Activated T-cell treated with anti-CD3 and anti-CD28 coated beads, Interleukin-2, amount 50 U/mL, for 72 hours (primary cell): ENCODE results near the gene UFSP1. TPM values are rescaled to one million over a fixed set of nuclear protein-coding genes. Genes with fewer than 3 reads are reported as not detected.

Source experiments
- ATAC-seq, 2 donors: fragments of 150-1000 bp; cut with Tn5 transposase; replicated peaks in 1 of 2; 2 replicates each; pipeline ENCODE4 v1.10.0; 2021; ENCODE audit warnings: moderate library complexity in 2 of 2, mild to moderate bottlenecking in 1 of 2
- DNase-seq, 2 donors: peaks; one replicate each; pipeline ENCODE4 v3.0.0; 2021 to 2022; ENCODE audit warnings: mixed read lengths in 1 of 2
- H3K27ac Mint-ChIP-seq: one replicate; pipeline ENCODE4 v1.8.0; 2022; ENCODE audit warnings: mild to moderate bottlenecking, moderate library complexity, mixed read lengths
- H3K27me3 Mint-ChIP-seq: one replicate; pipeline ENCODE4 v1.8.0; 2022; ENCODE audit warnings: low read depth, mixed read lengths
- H3K36me3 Mint-ChIP-seq, 2 donors: one replicate each; pipeline ENCODE4 v1.8.0; 2022; ENCODE audit warnings: mixed read lengths in 2 of 2, mild to moderate bottlenecking in 1 of 2; ENCODE audit not compliant: insufficient read depth in 2 of 2
- H3K4me1 Mint-ChIP-seq: one replicate; pipeline ENCODE4 v1.8.0; 2022; ENCODE audit warnings: low read depth, mixed read lengths
- H3K4me3 Mint-ChIP-seq, 2 donors: one replicate each; pipeline ENCODE4 v1.8.0; 2022; ENCODE audit warnings: mild to moderate bottlenecking in 2 of 2, mixed read lengths in 2 of 2, moderate library complexity in 2 of 2
- H3K9me3 Mint-ChIP-seq, 2 donors: one replicate each; pipeline ENCODE4 v1.8.0; 2022; ENCODE audit warnings: mixed read lengths in 2 of 2
- total RNA-seq, 2 donors: library from RNA; stranded (reverse); gene quantifications; one replicate each; pipeline ENCODE4 v1.2.3, GENCODE V29; 2022

Gene UFSP1
- total RNA-seq, 2 donors from 2014 or later = 0.34 to 0.83 TPM

DNA sequence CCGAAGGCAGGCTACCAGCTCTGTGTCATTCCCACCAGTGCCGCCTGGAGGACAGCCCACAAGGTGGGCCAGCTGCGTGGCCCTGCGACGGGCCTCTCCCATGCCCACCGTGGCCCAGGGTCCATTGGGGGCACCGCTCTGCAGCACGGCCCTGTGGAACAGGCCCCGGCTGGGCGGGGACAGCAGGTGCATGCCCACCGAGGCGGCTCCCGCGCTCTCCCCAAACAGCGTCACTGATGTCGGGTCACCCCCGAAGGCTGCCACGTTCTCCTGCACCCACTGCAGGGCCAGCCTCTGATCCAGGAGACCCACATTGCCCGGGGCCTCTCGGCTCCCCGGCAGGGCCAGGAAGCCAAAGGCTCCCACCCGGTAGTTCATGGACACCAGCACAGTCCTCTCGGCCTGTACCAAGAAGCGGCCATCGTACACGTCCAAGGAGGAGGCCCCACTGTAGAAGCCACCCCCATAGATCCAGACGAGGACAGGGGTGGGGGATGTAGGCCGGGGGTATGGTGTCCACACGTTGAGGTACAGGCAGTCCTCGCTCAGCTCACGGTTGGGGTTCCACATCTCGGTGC is 3.9 kb upstream of the UFSP1 start:
- no peak overlapping the region for H3K27ac Mint-ChIP-seq
- DNase-seq (no peak), ATAC-seq (no peak)
- peaks cover 51% of the 10 kb centered on the region for H3K27me3 Mint-ChIP-seq
- peaks cover 0 to 1% of the 10 kb centered on the region in 2 donors for H3K36me3 Mint-ChIP-seq
- no peak overlapping the region for H3K4me3 Mint-ChIP-seq
- H3K4me1 Mint-ChIP-seq = peaks cover 28% of the 10 kb centered on the region
- no peaks in the 10 kb centered on the region for H3K9me3 Mint-ChIP-seq

DNA sequence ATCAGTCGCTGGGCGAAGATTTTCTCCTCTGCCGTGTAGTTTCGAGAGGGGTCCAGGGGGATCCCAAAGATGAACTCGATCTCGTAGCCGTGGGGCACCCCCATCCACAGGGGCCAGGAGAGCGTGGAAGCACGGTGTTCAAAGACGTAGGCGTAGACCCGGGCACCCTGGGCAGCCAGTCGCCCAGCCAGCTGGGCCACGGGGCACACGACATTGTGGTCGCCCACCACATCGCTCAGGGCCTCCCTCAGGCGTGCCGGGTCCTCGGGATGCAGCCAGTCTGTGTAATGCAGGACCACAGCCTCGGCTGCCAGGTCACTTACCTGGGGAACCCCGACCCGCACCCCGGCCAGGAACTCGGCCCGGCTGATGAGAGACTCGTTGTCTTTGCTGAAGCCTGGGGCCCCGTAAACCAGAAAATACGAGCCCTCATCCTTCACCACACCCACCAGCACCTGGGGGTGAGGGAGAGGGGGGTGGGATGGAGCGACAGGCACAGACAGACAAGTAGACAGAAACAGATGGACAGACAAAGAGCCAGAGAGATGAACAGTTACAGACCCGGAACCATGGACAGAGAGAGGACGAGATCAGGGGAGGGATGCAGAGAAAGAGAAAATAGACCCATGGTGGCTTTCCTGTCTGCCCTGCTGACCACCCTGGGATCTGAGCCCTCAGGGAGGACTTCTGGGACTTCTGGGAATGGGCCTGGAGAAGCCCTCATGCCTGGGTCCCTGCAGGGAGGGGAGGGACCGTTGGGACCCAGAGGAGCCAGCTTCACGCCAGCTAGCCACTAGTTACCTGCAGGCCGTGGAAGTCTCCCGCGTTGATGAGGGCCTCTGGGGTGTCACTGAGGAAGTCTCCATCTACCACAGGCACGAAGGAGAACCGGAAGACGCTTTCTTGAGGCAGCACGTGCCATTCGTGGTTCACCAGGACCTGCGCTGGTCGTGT is 3.1 kb upstream of the UFSP1 start:
- no peak overlapping the region for H3K4me3 Mint-ChIP-seq
- peaks cover 44% of the 10 kb centered on the region for H3K27me3 Mint-ChIP-seq
- H3K36me3 Mint-ChIP-seq = peaks cover 0 to 3% of the 10 kb centered on the region in 2 donors
- H3K4me1 Mint-ChIP-seq = peaks cover 35% of the 10 kb centered on the region
- ATAC-seq = no peak
- no peaks in the 10 kb centered on the region for H3K9me3 Mint-ChIP-seq
- H3K27ac Mint-ChIP-seq = no peak overlapping the region
- no peak for DNase-seq

- H3K9me3 Mint-ChIP-seq = no peaks in the 10 kb centered on the region
- H3K36me3 Mint-ChIP-seq = peaks cover 5 to 7% of the 10 kb centered on the region in 2 donors
- H3K27ac Mint-ChIP-seq = peak overlapping the region; percentile 86
- H3K4me1 Mint-ChIP-seq = peaks cover 45% of the 10 kb centered on the region
- H3K4me3 Mint-ChIP-seq = peak overlapping the region; percentile 71 to 87
- ATAC-seq (no peak), DNase-seq (no peak)
- peaks cover 44% of the 10 kb centered on the region for H3K27me3 Mint-ChIP-seq
These were observed 2.2 kb upstream of the UFSP1 start for GRCh38 chr7:100891568-100892247.

GRCh38 chr7:100890653-100891567 is 1.4 kb upstream of the UFSP1 start:
- Mint-ChIP-seq H3K4me3 (peak overlapping the region; percentile 87 to 89), H3K36me3 (peaks cover 7 to 10% of the 10 kb centered on the region in 2 donors), H3K4me1 (peaks cover 41% of the 10 kb centered on the region), H3K9me3 (no peaks in the 10 kb centered on the region), H3K27ac (peak overlapping the region; percentile 86), H3K27me3 (peaks cover 37% of the 10 kb centered on the region)
- ATAC-seq (no peak), DNase-seq (no peak)

GRCh38 chr7:100888291-100888987 is 1.1 kb downstream of the UFSP1 start:
- Mint-ChIP-seq H3K4me1 (peaks cover 51% of the 10 kb centered on the region), H3K27me3 (peaks cover 27% of the 10 kb centered on the region), H3K36me3 (peaks cover 10 to 19% of the 10 kb centered on the region in 2 donors), H3K9me3 (no peaks in the 10 kb centered on the region), H3K4me3 (peak overlapping the region; percentile 79), H3K27ac (peak overlapping the region; percentile 62)
- DNase-seq (no peak), ATAC-seq (no peak)

GRCh38 chr7:100887516-100888290 is 1.8 kb downstream of the UFSP1 start:
- H3K27me3 Mint-ChIP-seq = peaks cover 23% of the 10 kb centered on the region
- H3K4me3 Mint-ChIP-seq = peak overlapping the region; percentile 79
- peak; percentile 50 to 52 for DNase-seq
- peak overlapping the region; percentile 70 for H3K27ac Mint-ChIP-seq
- no peaks in the 10 kb centered on the region for H3K9me3 Mint-ChIP-seq
- H3K4me1 Mint-ChIP-seq = peaks cover 57% of the 10 kb centered on the region
- H3K36me3 Mint-ChIP-seq = peaks cover 13 to 24% of the 10 kb centered on the region in 2 donors
- no peak for ATAC-seq

DNA sequence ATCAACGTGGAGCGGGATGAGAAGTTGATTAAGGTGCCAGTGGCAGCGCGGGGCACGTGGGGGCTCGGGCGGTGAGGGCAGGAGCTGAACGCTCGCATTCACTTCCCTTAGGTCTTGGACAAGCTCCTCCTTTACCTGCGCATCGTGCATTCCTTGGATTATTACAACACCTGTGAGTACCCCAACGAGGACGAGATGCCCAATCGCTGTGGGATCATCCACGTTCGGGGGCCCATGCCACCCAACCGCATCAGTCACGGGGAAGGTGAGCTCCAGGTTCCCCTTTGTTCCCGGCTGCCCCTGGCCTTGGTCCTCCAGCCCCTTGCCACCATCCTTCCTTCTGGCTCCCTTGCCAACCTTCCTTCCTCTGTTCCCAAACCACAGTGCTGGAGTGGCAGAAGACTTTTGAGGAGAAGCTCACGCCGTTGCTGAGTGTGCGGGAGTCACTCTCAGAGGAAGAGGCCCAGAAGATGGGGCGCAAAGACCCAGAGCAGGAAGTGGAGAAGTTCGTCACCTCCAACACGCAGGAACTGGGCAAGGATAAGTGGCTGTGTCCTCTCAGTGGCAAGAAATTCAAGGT is 2.5 kb downstream of the UFSP1 start:
- peak overlapping the region; percentile 79 for H3K4me3 Mint-ChIP-seq
- H3K36me3 Mint-ChIP-seq = peaks cover 13 to 24% of the 10 kb centered on the region in 2 donors
- H3K9me3 Mint-ChIP-seq = no peaks in the 10 kb centered on the region
- DNase-seq (no peak), ATAC-seq (no peak)
- peaks cover 17% of the 10 kb centered on the region for H3K27me3 Mint-ChIP-seq
- H3K4me1 Mint-ChIP-seq = peaks cover 57% of the 10 kb centered on the region
- H3K27ac Mint-ChIP-seq = peak overlapping the region; percentile 70

GRCh38 chr7:100886142-100886935 is 3.2 kb downstream of the UFSP1 start:
- no peak for DNase-seq
- peaks cover 53% of the 10 kb centered on the region for H3K4me1 Mint-ChIP-seq
- H3K36me3 Mint-ChIP-seq = peaks cover 15 to 26% of the 10 kb centered on the region in 2 donors

GRCh38 chr7:100885440-100886141 is 3.9 kb downstream of the UFSP1 start:
- H3K36me3 Mint-ChIP-seq = peaks cover 15 to 29% of the 10 kb centered on the region in 2 donors
- H3K4me1 Mint-ChIP-seq = peaks cover 47% of the 10 kb centered on the region
- no peaks in the 10 kb centered on the region for H3K9me3 Mint-ChIP-seq
- no peak for ATAC-seq
- no peak overlapping the region for H3K27ac Mint-ChIP-seq
- peaks cover 5% of the 10 kb centered on the region for H3K27me3 Mint-ChIP-seq
- no peak for DNase-seq
- H3K4me3 Mint-ChIP-seq = peak overlapping the region in 1 of 2 donors; percentile 13

More at GRCh38 chr7:100886142-100886935, 3.2 kb downstream of the UFSP1 start:
- Mint-ChIP-seq H3K27ac (no peak overlapping the region), H3K4me3 (peak overlapping the region; percentile 44 to 79), H3K9me3 (no peaks in the 10 kb centered on the region), H3K27me3 (peaks cover 10% of the 10 kb centered on the region)
- no peak for ATAC-seq
